NCI-H526 treated with DMSO at 0.1 percent for 48 hours (cell line): ENCODE measurements around the gene ZNF536.
A peak's percentile ranks its signal among the peaks of the same experiment; 100 is the strongest.
"Not testable (repeated sequence)": the region's sequence is repeated elsewhere in the genome, so short reads cannot be mapped to it uniquely, and the experiment has no call there.

Experiments used
- DNase-seq: peaks from one replicate; lab custom pipeline; 2025; lab: John Stamatoyannopoulos, UW

Gene ZNF536

GRCh38 chr19:30341611-30342201 is 30.5 kb upstream of the ZNF536 start:
- DNase-seq: peak; percentile 32

GRCh38 chr19:30342901-30343300 is 29.3 kb upstream of the ZNF536 start:
- no peak for DNase-seq

GRCh38 chr19:30344446-30345425 is 27.4 kb upstream of the ZNF536 start:
- DNase-seq: no peak

GRCh38 chr19:30345686-30346085 is 26.5 kb upstream of the ZNF536 start:
- DNase-seq: no peak

GRCh38 chr19:30346468-30346867 is 25.7 kb upstream of the ZNF536 start:
- DNase-seq: not testable (repeated sequence)

- no peak for DNase-seq
Observed at GRCh38 chr19:30349131-30349730, 23.0 kb upstream of the ZNF536 start.

- peak; percentile 19 for DNase-seq
Observed at GRCh38 chr19:30350692-30351663, 21.2 kb upstream of the ZNF536 start.

- no peak for DNase-seq
Observed at GRCh38 chr19:30351774-30352173, 20.4 kb upstream of the ZNF536 start.

GRCh38 chr19:30353394-30353945 is 18.7 kb upstream of the ZNF536 start:
- DNase-seq: no peak

GRCh38 chr19:30355586-30355985 is 16.6 kb upstream of the ZNF536 start:
- DNase-seq: no peak

GRCh38 chr19:30356951-30357579 is 15.1 kb upstream of the ZNF536 start:
- no peak for DNase-seq

- DNase-seq: no peak
Observed at GRCh38 chr19:30357580-30357954, 14.6 kb upstream of the ZNF536 start.

- no peak for DNase-seq
Observed at GRCh38 chr19:30358319-30358718, 13.9 kb upstream of the ZNF536 start.

- no peak for DNase-seq
Observed at GRCh38 chr19:30358821-30359580, 13.2 kb upstream of the ZNF536 start.

- no peak for DNase-seq
Observed at GRCh38 chr19:30359936-30360335, 12.2 kb upstream of the ZNF536 start.

GRCh38 chr19:30360376-30361106 is 11.6 kb upstream of the ZNF536 start:
- DNase-seq: no peak

- DNase-seq: no peak
Observed at GRCh38 chr19:30361107-30361447, 11.1 kb upstream of the ZNF536 start.

- no peak for DNase-seq
Observed at GRCh38 chr19:30361721-30362120, 10.5 kb upstream of the ZNF536 start.

GRCh38 chr19:30362156-30362754 is 9.9 kb upstream of the ZNF536 start:
- no peak for DNase-seq
